ENCODE data around the gene ADPRM. TPM values are rescaled to one million over a fixed set of nuclear protein-coding genes. Genes with fewer than 3 reads are reported as not detected.
A peak's percentile ranks its signal among the peaks of the same experiment; 100 is the strongest.
"Not testable (repeated sequence)": the region's sequence is repeated elsewhere in the genome, so short reads cannot be mapped to it uniquely, and the experiment has no call there.

ADPRM gene
- total and polyA plus RNA-seq, 8 donors = 4.1 to 6.9 (median 4.6) TPM

- FAIRE-seq = no peak
- TF ChIP-seq CTCF (IDR thresholded peaks at IDR 0.05) = no peak
Measured at GRCh38 chr17:10687499-10687898, 9.9 kb upstream of the ADPRM start.

GRCh38 chr17:10695875-10696407 lies 1.5 kb upstream of the ADPRM start:
- Histone ChIP-seq H3K4me3 (peak overlapping the region in 1 of 4 donors; percentile 99), H3K4me1 (peaks cover 6 to 14% (median 7%) of the 10 kb centered on the region in 3 donors), H3K36me3 (peaks cover 0 to 17% (median 0%) of the 10 kb centered on the region in 3 donors)
- ATAC-seq; FAIRE-seq; DNase-seq; intact Hi-C loops (cut with DNase I); H3K9me3 ChIP-seq; H3K27me3 ChIP-seq; H3K27ac ChIP-seq: not testable (repeated sequence)
- 85% methylated on average over 17 of the region's 17 CpGs for WGBS, 2 donors

More at GRCh38 chr17:10687499-10687898, 9.9 kb upstream of the ADPRM start:
- Histone ChIP-seq H3K9me3 (no peaks in the 10 kb centered on the region), H3K27ac (no peak overlapping the region), H3K36me3 (peaks cover 0 to 38% (median 19%) of the 10 kb centered on the region in 3 donors), H3K27me3 (no peaks in the 10 kb centered on the region), H3K4me3 (no peak overlapping the region), H3K4me1 (no peaks in the 10 kb centered on the region)
- no peak for ATAC-seq
- intact Hi-C loops (cut with DNase I) = no loop called here
- 85 to 92% methylated on average over 2 of the region's 2 CpGs for WGBS, 2 donors
- DNase-seq = no peak

- ATAC-seq (peak; percentile 17 to 36 (median 26)), FAIRE-seq (no peak), DNase-seq (no peak)
- intact Hi-C loops (cut with DNase I) = no loop called here
- no peak for TF ChIP-seq CTCF (IDR thresholded peaks at IDR 0.05)
- Histone ChIP-seq H3K4me3 (peak overlapping the region; percentile 75 to 100 (median 96)), H3K9me3 (no peaks in the 10 kb centered on the region), H3K36me3 (no peaks in the 10 kb centered on the region), H3K4me1 (peaks cover 6 to 19% (median 7%) of the 10 kb centered on the region in 3 donors), H3K27me3 (no peaks in the 10 kb centered on the region), H3K27ac (peak overlapping the region; percentile 94 to 97 (median 95))
- 2 to 3% methylated on average over 18 of the region's 18 CpGs for WGBS, 2 donors
Measured at GRCh38 chr17:10698096-10698818, 863 bp downstream of the ADPRM start.

- intact Hi-C loops (cut with DNase I) = no loop called here
- FAIRE-seq = no peak
- Histone ChIP-seq H3K27me3 (no peaks in the 10 kb centered on the region), H3K9me3 (no peaks in the 10 kb centered on the region), H3K4me3 (no peak overlapping the region), H3K4me1 (peaks cover 6 to 19% (median 7%) of the 10 kb centered on the region in 3 donors), H3K27ac (no peak overlapping the region), H3K36me3 (no peaks in the 10 kb centered on the region)
- ATAC-seq = no peak
- DNase-seq = no peak
- 85 to 95% methylated on average over 1 of the region's 1 CpG for WGBS, 2 donors
- no peak for TF ChIP-seq CTCF (IDR thresholded peaks at IDR 0.05)
Measured at GRCh38 chr17:10699856-10700255, 2.5 kb downstream of the ADPRM start.

GRCh38 chr17:10702574-10702973 lies 5.2 kb downstream of the ADPRM start:
- H3K36me3 ChIP-seq = peaks cover 0 to 12% (median 2%) of the 10 kb centered on the region in 3 donors
- DNase-seq = no peak
- intact Hi-C loops (cut with DNase I) = no loop called here
- 67 to 71% methylated on average over 2 of the region's 2 CpGs for WGBS, 2 donors
- peaks cover 0 to 12% (median 6%) of the 10 kb centered on the region in 3 donors for H3K4me1 ChIP-seq
- no peaks in the 10 kb centered on the region for H3K9me3 ChIP-seq
- H3K27me3 ChIP-seq = no peaks in the 10 kb centered on the region
- no peak overlapping the region for H3K27ac ChIP-seq
- H3K4me3 ChIP-seq = no peak overlapping the region
- no peak for FAIRE-seq
- no peak for ATAC-seq
- no peak for TF ChIP-seq CTCF (IDR thresholded peaks at IDR 0.05)
